ENCODE results near the gene WNT7B. TPM values are rescaled to one million over a fixed set of nuclear protein-coding genes. Genes with fewer than 3 reads are reported as not detected.

The WNT7B gene
- total RNA-seq, 1 donor from 2014 or later, result 0.15 TPM

DNA sequence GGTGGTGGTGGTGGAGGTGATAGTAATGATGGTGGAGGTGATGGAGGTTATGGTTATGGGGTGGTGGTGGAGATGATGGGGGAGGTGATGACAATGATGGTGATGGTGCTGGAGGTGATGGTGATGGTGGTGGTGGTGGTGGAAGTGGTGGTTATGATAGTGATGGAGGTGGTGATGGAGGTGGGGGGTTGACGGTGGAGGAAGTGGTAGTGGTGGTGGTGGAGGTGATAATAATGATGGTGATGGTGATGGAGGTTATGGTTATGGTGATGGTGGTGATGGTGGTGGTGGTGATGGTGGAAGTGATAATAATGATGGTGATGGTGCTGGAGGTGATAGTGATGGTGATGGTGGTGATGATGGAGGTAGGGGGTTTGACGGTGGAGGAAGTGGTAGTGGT is 16.9 kb upstream of the WNT7B start:
- no peak overlapping the region for H3K27ac Mint-ChIP-seq (ENCODE audit: unreplicated experiment)
- H3K36me3 Mint-ChIP-seq (ENCODE audit: low read depth), result no peaks in the 10 kb centered on the region
- peaks cover 38% of the 10 kb centered on the region for H3K4me1 Mint-ChIP-seq (ENCODE audit: low read depth)
- H3K9me3 Mint-ChIP-seq (ENCODE audit: low read depth), result no peaks in the 10 kb centered on the region
- TF ChIP-seq, protein P1, sequence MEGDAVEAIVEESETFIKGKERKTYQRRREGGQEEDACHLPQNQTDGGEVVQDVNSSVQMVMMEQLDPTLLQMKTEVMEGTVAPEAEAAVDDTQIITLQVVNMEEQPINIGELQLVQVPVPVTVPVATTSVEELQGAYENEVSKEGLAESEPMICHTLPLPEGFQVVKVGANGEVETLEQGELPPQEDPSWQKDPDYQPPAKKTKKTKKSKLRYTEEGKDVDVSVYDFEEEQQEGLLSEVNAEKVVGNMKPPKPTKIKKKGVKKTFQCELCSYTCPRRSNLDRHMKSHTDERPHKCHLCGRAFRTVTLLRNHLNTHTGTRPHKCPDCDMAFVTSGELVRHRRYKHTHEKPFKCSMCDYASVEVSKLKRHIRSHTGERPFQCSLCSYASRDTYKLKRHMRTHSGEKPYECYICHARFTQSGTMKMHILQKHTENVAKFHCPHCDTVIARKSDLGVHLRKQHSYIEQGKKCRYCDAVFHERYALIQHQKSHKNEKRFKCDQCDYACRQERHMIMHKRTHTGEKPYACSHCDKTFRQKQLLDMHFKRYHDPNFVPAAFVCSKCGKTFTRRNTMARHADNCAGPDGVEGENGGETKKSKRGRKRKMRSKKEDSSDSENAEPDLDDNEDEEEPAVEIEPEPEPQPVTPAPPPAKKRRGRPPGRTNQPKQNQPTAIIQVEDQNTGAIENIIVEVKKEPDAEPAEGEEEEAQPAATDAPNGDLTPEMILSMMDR (IDR thresholded peaks at IDR 0.05), result no peak
- H3K4me3 Mint-ChIP-seq (ENCODE audit: unreplicated experiment), result no peak overlapping the region
- DNase-seq (ENCODE audit: low spot score), result no peak
- no peaks in the 10 kb centered on the region for H3K27me3 Mint-ChIP-seq (ENCODE audit: low read depth)

DNA sequence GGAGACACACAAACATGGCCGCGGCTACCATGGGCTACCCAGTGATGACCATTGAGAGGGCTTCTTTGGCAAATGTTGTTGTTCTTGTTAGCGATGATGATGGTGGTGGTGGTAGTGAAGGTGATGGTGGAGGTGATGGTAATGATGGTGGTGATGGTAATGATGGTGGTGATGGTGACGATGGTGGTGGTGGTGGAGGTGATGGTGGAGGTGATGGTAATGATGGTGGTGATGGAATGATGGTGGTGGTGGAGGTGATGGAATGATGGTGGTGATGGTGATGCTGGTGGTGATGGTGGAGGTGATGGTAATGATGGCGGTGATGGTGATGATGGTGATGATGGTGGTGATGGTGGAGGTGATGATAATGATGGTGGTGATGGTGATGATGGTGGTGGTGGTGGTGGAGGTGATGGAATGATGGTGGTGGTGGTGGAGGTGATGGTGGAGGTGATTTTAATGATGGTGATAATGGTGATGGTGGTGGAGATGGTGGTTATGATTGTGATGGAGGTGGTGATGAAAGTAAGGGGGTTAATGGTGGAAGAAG is 16.3 kb upstream of the WNT7B start:
- Mint-ChIP-seq H3K4me3 (ENCODE audit: unreplicated experiment) (no peak overlapping the region), H3K9me3 (ENCODE audit: low read depth) (no peaks in the 10 kb centered on the region), H3K27me3 (ENCODE audit: low read depth) (no peaks in the 10 kb centered on the region), H3K36me3 (ENCODE audit: low read depth) (no peaks in the 10 kb centered on the region), H3K27ac (ENCODE audit: unreplicated experiment) (no peak overlapping the region), H3K4me1 (ENCODE audit: low read depth) (peaks cover 33% of the 10 kb centered on the region)
- no peak for DNase-seq (ENCODE audit: low spot score)
- TF ChIP-seq, protein P1 (IDR thresholded peaks at IDR 0.05), result no peak

DNA sequence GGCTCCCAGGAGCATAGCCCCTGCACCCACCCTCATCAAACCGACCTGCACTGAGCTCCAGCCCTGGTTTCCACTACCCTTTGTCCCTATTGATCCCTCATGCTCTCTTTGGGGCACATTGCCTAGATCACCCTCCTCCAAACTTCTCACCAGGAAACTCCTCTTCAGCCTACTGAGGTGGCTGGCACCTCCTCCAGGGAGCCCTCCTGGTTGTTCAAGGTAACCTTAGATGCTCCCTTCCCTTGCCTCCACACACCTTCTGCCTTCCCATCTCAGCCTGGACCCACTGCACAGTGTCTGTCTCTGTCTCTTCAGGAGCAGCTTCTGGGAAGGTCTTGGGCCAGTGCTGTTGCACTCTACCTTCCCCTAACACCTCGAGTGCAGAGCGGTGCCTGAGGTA is 15.8 kb upstream of the WNT7B start:
- H3K4me3 Mint-ChIP-seq (ENCODE audit: unreplicated experiment), result no peak overlapping the region
- no peaks in the 10 kb centered on the region for H3K27me3 Mint-ChIP-seq (ENCODE audit: low read depth)
- no peak overlapping the region for H3K27ac Mint-ChIP-seq (ENCODE audit: unreplicated experiment)
- no peaks in the 10 kb centered on the region for H3K9me3 Mint-ChIP-seq (ENCODE audit: low read depth)
- H3K36me3 Mint-ChIP-seq (ENCODE audit: low read depth), result no peaks in the 10 kb centered on the region
- no peak for DNase-seq (ENCODE audit: low spot score)
- H3K4me1 Mint-ChIP-seq (ENCODE audit: low read depth), result peaks cover 28% of the 10 kb centered on the region
- TF ChIP-seq, protein P1 (IDR thresholded peaks at IDR 0.05), result no peak

- H3K4me3 Mint-ChIP-seq (ENCODE audit: unreplicated experiment), result no peak overlapping the region
- DNase-seq (ENCODE audit: low spot score), result no peak
- H3K27me3 Mint-ChIP-seq (ENCODE audit: low read depth), result no peaks in the 10 kb centered on the region
- H3K36me3 Mint-ChIP-seq (ENCODE audit: low read depth), result no peaks in the 10 kb centered on the region
- H3K9me3 Mint-ChIP-seq (ENCODE audit: low read depth), result no peaks in the 10 kb centered on the region
- H3K27ac Mint-ChIP-seq (ENCODE audit: unreplicated experiment), result no peak overlapping the region
- peaks cover 14% of the 10 kb centered on the region for H3K4me1 Mint-ChIP-seq (ENCODE audit: low read depth)
- TF ChIP-seq, protein P1 (IDR thresholded peaks at IDR 0.05), result no peak
These were observed 14.1 kb upstream of the WNT7B start for GRCh38 chr22:45991098-45991497.

DNA sequence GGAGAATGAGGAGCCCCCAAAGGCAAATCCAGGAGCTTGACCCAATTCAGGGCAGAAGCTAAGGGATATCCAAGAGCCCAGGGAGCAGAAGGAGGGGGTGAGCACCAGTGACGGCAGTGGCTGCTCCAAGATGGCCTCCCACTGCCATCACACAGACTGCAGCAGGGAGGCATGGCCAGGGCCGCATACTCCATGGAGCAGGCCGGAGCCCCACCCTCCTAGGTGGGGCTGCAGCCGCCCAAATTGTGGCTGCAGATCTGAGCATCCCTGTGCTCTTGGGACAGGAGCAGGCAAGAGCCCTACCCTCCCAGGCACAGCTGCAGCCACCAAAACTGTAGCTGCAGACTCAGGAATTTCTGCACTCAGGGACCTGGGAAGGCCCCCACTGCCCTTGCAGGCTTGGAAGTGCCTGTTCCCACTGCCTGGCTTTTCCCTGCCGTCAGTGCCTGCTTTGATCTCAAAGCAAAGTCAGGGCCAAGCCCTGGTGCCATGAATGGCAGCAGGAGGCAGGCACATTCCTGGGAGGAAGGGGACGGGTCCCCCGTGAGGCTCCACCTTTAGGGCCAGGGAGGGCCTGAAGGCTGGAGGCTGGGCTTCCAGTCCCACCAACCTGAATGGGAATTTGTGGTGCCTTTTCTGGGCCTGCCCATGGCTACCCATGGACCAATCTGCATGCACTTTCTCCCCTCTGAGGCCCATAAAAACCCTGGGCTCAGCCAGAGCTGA is 10.3 kb upstream of the WNT7B start:
- H3K36me3 Mint-ChIP-seq (ENCODE audit: low read depth), result peaks cover 2% of the 10 kb centered on the region
- no peak for DNase-seq (ENCODE audit: low spot score)
- no peak overlapping the region for H3K27ac Mint-ChIP-seq (ENCODE audit: unreplicated experiment)

More for the DNA sequence above, 10.3 kb upstream of the WNT7B start:
- Mint-ChIP-seq H3K9me3 (ENCODE audit: low read depth) (peaks cover 5% of the 10 kb centered on the region), H3K4me3 (ENCODE audit: unreplicated experiment) (no peak overlapping the region), H3K27me3 (ENCODE audit: low read depth) (no peaks in the 10 kb centered on the region), H3K4me1 (ENCODE audit: low read depth) (no peaks in the 10 kb centered on the region)
- TF ChIP-seq, protein P1 (IDR thresholded peaks at IDR 0.05), result no peak
